GM19452 (cell line): ENCODE data around the gene RAD1.

Source experiments
- ATAC-seq: cut with Tn5 transposase; IDR thresholded peaks from one replicate; pipeline ENCODE4 v1.9.1; 2021; ENCODE audit not compliant: unreplicated experiment

The RAD1 gene

DNA sequence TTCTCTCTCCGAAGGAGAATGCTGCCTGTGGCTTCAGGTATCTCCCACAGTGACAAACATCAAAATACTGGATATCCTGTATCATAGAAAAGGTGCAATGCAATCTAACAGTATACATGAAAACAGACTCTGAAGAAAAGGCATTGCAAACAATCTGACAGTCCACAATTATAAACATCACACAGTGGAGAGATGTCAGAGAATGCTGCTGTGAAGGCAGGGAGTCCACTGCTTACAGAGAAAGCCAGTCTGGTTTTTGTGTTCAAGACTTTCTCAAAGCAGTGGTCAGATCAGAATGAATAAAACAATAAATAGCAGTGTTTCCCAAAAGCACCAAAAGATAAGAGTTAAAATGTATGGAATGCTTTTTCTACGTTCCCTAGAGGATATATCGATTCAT lies 47.6 kb downstream of the RAD1 start:
- no peak for ATAC-seq

DNA sequence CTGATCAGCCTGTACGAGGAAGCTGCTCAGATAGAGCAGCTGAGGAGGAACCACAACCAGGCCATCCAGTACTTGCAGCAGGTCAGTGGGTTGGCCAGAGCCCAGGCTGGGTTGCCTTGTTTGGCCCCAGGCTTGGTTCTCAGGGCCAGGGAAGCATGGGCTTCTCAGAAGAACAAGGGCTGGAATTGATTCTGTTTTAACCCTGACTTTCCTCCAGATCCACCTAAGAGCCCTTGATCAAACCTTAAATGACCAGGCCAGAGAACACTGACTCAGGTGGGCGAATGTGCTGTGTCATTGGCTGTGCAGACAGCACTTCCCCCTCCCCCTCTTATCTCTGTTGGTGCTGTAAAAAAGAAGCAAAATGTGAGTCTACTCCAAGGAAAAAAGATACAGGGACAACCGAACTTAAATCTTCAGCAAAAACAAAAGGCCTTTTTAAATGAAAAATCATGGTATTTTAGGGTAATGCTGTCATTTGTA lies 48.3 kb downstream of the RAD1 start:
- ATAC-seq = no peak

DNA sequence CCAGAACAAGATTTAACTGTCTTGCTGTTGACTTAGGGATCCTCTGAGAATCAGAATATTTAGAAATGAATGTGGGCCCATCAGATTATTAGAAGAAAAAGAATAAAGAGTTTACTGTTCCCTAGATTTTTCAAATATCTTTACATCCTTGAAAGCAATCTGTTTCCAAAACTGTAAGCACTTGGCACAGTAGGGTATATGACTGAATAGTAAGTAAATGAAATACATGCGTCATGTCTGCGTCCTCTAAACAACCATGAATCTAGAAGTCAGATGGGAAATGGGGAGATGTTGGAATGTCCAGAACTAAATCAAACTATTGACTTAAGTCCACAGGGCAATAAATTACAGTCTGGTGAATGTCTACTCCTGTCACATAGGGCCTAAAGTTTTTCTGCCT lies 50.2 kb downstream of the RAD1 start:
- no peak for ATAC-seq

DNA sequence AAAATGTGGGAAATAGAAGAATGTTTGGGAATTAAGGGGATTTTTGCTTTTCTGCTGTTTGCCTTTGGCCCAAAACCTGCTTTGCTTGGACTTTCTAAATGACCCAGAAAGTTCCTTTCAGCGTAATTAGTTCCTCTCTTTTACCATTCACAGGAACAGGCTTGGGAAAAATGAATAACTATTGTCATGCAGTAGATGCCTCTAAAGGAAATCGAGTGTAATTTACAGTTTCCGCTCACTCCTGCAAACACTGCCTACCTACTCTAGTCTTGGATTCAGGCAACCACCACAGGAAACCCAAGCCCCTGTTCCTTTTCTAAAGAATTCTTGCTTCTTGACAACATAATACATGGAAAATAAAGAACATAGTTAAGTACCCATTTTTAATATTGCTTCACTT lies 51.4 kb downstream of the RAD1 start:
- ATAC-seq = no peak

DNA sequence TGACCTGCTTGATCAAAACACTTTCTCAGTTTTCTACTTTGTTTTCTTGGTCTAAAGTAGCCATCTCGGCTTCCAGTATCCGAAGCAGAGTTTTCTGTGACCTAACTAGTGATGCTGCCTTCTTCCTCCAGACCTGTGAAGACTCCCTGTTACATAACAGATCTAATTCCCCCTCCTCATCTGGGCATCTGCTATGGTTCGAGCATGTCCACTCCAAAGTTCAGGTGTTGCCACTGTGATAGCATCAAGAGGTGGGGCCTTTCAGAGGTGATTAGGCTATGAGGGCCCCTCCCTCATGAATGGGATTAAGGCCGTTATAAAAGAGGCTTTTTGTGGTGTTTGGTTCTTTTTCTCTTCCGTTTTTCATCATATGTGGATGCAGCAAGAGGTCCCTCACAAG lies 56.1 kb downstream of the RAD1 start:
- ATAC-seq = no peak

DNA sequence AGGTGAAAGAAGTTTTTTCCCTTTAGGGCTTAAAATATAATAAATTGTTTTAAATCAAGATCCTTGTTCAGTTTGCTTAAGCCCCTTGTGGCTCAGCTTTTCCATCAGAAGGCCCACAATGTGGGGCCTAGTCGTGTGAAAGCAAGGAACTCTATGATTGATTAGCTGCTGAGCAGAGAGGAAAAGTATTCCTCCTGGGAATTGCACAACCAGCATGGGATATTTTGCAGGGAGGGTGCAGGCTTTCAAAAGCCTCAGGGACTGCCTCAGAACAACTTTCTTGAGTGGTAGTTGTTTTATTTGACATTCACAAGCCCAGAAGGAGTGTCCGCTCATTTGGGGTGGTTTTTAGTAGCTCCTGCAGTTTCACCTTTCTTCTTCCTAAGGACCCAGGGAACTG lies 56.5 kb downstream of the RAD1 start:
- ATAC-seq = no peak

DNA sequence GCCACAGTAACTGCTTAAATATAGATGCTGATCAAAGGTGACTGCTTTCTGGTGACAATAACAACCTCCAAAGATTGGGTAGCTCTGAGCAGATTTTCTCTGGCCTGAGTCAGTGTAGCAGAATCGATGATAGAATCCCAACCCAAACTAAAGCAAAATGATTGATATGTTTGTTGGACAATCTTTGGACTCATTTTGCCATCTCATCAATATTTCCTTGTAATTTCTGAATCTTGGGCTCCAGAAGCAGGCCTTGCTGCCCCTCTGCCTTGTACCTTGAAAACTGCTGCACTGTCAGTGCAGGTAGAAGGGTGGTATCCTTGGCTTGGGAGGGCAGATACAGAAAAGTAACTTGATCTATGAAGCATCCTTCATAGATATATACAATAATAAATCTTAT lies 57.4 kb downstream of the RAD1 start:
- no peak for ATAC-seq

DNA sequence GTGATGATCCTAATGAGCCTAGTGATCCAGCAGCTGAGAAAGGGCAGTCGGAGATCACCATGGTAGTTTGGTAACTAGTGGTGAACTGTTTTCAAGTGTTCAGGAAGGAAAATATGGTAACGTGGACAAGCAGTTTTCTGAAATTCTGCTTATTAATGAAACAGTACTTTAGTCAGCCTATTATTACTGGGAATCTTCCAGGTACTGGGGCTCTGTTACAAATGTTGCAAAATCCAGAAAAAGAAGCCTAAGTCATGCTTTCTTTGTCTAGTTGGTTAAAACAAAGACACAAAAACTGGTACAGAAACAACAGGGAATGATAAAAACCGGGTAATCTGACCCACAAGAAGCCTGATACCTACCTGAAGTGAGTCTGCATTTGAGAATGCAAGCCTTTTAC lies 58.1 kb downstream of the RAD1 start:
- ATAC-seq = no peak
